ENCODE results near the gene LRRK1.

Gene LRRK1

DNA sequence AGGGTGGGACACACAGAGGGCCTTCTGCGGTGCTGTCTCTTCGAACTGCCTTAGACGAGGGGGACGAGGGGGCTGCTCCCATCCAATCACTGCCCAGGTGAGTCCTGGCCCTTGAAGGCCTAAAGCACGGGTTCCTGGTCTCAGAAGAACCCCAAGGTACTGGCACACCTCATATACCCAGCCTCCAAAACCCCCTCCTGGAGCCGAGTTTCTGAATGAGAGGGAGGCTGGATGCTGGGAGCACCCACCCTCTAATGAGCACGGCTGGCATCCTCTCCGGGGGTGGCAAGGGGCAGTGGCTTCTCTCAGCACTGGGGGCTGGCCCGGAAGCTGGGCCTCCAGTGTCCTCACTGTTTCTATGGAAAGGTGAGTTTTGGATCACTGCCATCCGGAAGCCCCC is 165.6 kb downstream of the LRRK1 start:
- TF ChIP-seq, protein P1, sequence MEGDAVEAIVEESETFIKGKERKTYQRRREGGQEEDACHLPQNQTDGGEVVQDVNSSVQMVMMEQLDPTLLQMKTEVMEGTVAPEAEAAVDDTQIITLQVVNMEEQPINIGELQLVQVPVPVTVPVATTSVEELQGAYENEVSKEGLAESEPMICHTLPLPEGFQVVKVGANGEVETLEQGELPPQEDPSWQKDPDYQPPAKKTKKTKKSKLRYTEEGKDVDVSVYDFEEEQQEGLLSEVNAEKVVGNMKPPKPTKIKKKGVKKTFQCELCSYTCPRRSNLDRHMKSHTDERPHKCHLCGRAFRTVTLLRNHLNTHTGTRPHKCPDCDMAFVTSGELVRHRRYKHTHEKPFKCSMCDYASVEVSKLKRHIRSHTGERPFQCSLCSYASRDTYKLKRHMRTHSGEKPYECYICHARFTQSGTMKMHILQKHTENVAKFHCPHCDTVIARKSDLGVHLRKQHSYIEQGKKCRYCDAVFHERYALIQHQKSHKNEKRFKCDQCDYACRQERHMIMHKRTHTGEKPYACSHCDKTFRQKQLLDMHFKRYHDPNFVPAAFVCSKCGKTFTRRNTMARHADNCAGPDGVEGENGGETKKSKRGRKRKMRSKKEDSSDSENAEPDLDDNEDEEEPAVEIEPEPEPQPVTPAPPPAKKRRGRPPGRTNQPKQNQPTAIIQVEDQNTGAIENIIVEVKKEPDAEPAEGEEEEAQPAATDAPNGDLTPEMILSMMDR (conservative IDR thresholded peaks at IDR 0.05; ENCODE audit: low read depth, low read length) = no peak
- no peak overlapping the region for H3K4me3 ChIP-seq (ENCODE audit: low read depth, low read length)
- no peak for DNase-seq (ENCODE audit: low read depth)

GRCh38 chr15:101085311-101085700 is 166.1 kb downstream of the LRRK1 start:
- DNase-seq (ENCODE audit: low read depth) = no peak
- TF ChIP-seq, protein P1 (conservative IDR thresholded peaks at IDR 0.05; ENCODE audit: low read depth, low read length) = no peak
- H3K4me3 ChIP-seq (ENCODE audit: low read depth, low read length) = no peak overlapping the region

GRCh38 chr15:101086394-101087171 is 167.4 kb downstream of the LRRK1 start:
- H3K4me3 ChIP-seq (ENCODE audit: low read depth, low read length) = no peak overlapping the region
- no peak for DNase-seq (ENCODE audit: low read depth)
- TF ChIP-seq, protein P1 (conservative IDR thresholded peaks at IDR 0.05; ENCODE audit: low read depth, low read length) = no peak

DNA sequence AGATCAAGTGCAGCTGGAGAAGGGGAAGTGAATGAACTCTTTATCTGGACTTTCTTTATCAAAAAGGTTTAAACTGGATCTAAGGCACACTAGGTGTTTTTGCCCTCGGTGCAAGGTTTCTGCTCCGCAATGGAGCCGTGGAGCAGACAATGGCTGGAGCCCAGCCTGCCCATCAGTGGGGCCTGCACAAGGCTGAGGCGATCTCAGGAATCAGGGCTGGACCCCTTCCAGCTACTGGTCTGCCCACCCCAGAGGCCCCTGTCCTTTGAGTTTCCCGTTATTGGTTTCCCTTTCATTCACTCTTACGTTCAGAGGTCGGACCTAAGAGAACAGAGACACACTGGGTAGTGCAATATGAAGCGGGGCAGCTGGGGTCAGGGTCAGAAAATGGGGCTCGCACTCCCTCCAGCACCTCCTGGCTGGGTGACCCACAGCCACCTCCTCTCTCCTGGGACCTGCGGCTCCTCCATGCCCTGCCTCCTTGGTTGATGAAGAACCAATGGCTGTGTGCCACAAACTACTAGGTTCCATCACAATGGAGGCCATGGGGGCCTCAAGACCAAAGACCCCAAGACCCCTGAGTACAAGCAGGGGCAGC is 168.1 kb downstream of the LRRK1 start:
- TF ChIP-seq, protein P1 (conservative IDR thresholded peaks at IDR 0.05; ENCODE audit: low read depth, low read length) = no peak
- no peak for DNase-seq (ENCODE audit: low read depth)
- no peak overlapping the region for H3K4me3 ChIP-seq (ENCODE audit: low read depth, low read length)

- no peak overlapping the region for H3K4me3 ChIP-seq (ENCODE audit: low read depth, low read length)
- TF ChIP-seq, protein P1 (conservative IDR thresholded peaks at IDR 0.05; ENCODE audit: low read depth, low read length) = no peak
- no peak for DNase-seq (ENCODE audit: low read depth)
These were observed 169.1 kb downstream of the LRRK1 start for GRCh38 chr15:101088271-101088670.

DNA sequence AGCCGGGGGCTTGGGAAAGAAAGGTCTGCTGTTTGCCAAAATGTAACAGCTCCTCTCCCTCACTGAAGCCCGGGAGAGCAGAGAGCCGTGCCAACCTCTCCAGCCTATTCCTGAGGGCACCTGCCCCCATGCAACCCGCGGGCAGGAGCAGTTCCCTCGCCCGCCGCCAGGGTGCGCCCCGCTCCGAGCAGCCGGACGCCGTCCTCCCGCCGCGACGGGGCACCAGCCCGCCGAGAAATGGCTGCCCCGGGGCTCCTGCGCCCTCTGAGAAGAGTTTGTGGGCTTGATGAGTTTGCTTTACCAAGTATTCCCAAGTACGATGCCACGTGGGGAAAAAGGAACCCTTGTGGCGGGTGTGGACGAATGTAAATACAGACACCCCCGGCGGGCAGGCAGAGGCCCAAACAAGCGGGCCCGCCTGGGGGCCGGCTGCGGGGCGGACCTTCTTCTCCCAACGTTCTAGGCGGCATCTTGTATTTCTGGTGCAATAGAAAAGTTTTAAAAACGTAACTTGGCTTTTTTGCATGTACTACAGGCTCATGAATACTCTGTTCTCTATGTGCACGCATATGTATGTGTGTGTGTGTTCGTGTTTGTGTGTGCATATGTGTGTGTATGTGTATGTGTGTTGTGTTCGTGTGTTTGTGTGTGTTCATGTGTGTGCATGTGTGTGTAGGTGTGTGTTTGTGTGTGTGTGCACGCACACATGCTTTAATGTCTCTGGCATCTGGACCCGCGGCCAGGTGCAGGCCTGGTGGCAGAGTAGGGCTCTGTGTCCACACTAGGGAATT is 169.8 kb downstream of the LRRK1 start:
- peak; percentile 56 for DNase-seq (ENCODE audit: low read depth)
- TF ChIP-seq, protein P1 (conservative IDR thresholded peaks at IDR 0.05; ENCODE audit: low read depth, low read length) = peak; percentile 65
- H3K4me3 ChIP-seq (ENCODE audit: low read depth, low read length) = peak overlapping the region; percentile 35
